Measurements from ENCODE around the gene PCGF3. TPM values are rescaled to one million over a fixed set of nuclear protein-coding genes. Genes with fewer than 3 reads are reported as not detected.
"Not testable (repeated sequence)": the region's sequence is repeated elsewhere in the genome, so short reads cannot be mapped to it uniquely, and the experiment has no call there.

PCGF3 gene
- polyA plus RNA-seq, 3 donors from 2014 or later, result 6.5 to 7.5 (median 6.6) TPM

DNA sequence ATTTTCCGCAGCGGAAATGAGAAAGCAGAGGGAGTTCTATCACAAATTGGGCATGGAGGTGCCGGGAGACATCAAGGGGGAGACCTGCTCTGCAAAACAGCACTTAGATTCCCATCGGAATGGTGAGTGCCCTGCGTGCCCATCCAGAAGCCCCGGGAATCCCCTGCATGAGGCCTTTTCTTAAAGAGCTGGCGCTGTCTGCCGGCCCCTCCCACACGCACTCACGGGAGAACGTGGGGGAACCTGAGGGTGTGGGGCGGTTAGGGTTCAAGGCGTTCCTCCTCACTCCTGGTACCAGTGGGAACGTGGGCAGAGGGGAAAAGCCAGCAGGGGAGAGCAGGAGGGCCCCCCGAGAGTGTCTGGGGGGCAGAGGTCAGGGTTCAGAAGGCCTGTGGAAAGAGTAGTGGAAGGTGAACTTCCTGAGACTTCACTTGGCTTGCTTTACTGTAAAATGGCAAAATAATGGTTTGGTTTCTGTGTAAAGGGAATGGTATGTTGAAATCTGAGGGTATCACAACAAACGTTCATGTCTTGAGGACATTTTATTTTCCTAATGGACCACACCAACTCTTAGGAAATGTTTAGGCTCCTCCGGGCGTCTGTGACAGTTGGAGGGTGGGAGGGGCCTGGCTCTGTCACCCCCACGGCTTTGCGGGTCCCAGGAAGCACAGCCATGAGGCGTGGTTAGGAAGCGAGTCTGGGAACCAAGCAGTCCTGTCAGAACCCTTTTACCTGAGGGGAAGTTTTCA, 38.0 kb downstream of the PCGF3 start:
- peaks cover 0 to 5% of the 10 kb centered on the region in 2 donors for H3K4me1 Mint-ChIP-seq
- H3K4me3 Mint-ChIP-seq, result no peak overlapping the region
- peaks cover 0 to 3% (median 1%) of the 10 kb centered on the region in 3 donors for H3K27me3 Mint-ChIP-seq (ENCODE audit: low read depth in 3 of 3)
- no peaks in the 10 kb centered on the region for H3K9me3 Mint-ChIP-seq
- H3K27ac Mint-ChIP-seq, result peak overlapping the region in 2 of 6 donors; percentile 32 to 64
- H3K36me3 Mint-ChIP-seq, result peaks cover 7 to 9% (median 9%) of the 10 kb centered on the region in 3 donors
- no peak for DNase-seq

DNA sequence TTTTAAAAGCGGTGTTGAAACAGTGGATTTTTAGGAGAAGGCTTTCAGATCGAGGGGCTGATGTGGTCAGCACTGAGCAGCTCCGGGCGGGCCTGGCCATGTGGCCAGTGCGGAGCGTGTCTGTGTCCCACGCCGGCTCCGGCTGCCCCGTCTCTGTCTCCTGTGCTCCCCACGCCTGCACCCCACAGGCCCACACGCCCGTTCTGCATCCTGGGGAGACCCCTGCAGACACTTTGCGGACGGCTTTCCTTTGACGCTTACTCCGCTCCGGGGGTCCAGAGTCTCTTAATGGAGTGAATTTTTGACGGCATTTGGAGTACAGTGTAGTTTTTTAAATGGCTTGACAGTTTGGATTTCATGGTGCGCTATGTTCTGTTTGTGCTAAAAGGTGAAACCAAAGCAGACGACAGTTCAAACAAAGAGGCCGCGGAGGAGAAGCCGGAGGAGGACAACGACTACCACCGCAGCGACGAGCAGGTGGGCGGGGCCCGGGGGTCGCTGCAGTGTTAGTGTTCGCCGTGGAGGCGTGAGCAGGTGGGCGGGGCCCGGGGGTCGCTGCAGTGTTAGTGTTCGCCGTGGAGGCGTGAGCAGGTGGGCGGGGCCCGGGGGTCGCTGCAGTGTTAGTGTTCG, 38.7 kb downstream of the PCGF3 start:
- DNase-seq, result no peak
- Mint-ChIP-seq H3K27ac (peak overlapping the region in 1 of 6 donors; percentile 64), H3K36me3 (peaks cover 7 to 11% (median 11%) of the 10 kb centered on the region in 3 donors), H3K27me3 (ENCODE audit: low read depth in 3 of 3) (peaks cover 0 to 3% (median 1%) of the 10 kb centered on the region in 3 donors), H3K9me3 (no peaks in the 10 kb centered on the region), H3K4me1 (peaks cover 0 to 5% of the 10 kb centered on the region in 2 donors), H3K4me3 (no peak overlapping the region)

DNA sequence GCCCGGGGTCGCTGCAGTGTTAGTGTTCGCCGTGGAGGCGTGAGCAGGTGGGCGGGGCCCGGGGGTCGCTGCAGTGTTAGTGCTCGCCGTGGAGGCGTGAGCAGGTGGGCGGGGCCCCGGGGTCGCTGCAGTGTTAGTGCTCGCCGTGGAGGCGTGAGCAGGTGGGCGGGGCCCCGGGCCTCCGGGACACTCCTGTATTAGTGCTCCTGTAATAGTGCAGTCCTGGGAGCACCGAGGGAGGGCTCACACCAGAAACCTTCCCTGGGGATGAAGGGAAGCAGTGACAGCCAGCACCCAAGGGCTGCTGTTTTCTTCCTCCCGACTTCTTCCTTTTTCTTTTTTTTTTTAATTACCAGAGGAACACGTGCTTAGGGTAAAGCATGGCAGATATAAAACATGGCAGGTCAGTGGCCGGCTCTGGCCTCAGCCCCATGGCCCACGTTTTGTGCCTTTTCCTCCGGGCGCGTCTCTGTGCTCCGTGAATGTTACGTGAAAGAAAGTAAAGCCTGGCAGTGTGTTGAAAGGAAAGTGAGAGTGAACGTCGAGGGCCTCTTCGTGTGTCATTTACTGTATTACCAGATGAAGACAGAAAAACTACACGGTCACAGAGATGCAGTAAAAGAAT, 42.0 kb downstream of the PCGF3 start:
- no peak overlapping the region for H3K4me3 Mint-ChIP-seq
- no peak for DNase-seq
- peaks cover 11 to 19% (median 13%) of the 10 kb centered on the region in 3 donors for H3K36me3 Mint-ChIP-seq
- H3K27ac Mint-ChIP-seq, result peak overlapping the region in 2 of 6 donors; percentile 56 to 66
- H3K27me3 Mint-ChIP-seq (ENCODE audit: low read depth in 3 of 3), result peaks cover 1 to 3% (median 3%) of the 10 kb centered on the region in 3 donors
- no peaks in the 10 kb centered on the region for H3K9me3 Mint-ChIP-seq
- peaks cover 0 to 7% of the 10 kb centered on the region in 2 donors for H3K4me1 Mint-ChIP-seq

DNA sequence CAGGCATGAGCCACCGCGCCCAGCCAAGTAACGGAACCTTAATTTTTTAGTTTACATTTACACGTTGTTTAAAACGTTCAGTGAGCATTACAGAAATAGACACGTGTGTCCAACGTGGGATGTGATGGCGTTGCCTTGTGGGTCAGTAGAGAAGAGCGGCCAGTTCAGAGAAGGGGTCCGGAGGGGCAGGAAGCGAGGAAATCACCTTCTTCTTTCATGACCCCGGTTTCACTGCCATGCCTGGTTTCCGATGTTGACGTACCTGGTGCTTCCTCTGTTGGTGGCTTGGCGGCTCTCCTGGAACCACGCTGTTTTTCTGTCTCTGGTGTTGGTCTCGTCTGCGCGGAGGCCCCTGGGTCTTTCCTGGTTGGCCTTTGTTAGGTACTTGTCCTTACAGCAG, 42.8 kb downstream of the PCGF3 start:
- Mint-ChIP-seq H3K9me3 (no peaks in the 10 kb centered on the region), H3K36me3 (peaks cover 8 to 19% (median 13%) of the 10 kb centered on the region in 3 donors), H3K27me3 (ENCODE audit: low read depth in 3 of 3) (peaks cover 1 to 3% (median 3%) of the 10 kb centered on the region in 3 donors), H3K4me1 (peaks cover 0 to 7% of the 10 kb centered on the region in 2 donors), H3K4me3 (no peak overlapping the region), H3K27ac (peak overlapping the region in 3 of 6 donors; percentile 23 to 49 (median 40))
- DNase-seq, result no peak

DNA sequence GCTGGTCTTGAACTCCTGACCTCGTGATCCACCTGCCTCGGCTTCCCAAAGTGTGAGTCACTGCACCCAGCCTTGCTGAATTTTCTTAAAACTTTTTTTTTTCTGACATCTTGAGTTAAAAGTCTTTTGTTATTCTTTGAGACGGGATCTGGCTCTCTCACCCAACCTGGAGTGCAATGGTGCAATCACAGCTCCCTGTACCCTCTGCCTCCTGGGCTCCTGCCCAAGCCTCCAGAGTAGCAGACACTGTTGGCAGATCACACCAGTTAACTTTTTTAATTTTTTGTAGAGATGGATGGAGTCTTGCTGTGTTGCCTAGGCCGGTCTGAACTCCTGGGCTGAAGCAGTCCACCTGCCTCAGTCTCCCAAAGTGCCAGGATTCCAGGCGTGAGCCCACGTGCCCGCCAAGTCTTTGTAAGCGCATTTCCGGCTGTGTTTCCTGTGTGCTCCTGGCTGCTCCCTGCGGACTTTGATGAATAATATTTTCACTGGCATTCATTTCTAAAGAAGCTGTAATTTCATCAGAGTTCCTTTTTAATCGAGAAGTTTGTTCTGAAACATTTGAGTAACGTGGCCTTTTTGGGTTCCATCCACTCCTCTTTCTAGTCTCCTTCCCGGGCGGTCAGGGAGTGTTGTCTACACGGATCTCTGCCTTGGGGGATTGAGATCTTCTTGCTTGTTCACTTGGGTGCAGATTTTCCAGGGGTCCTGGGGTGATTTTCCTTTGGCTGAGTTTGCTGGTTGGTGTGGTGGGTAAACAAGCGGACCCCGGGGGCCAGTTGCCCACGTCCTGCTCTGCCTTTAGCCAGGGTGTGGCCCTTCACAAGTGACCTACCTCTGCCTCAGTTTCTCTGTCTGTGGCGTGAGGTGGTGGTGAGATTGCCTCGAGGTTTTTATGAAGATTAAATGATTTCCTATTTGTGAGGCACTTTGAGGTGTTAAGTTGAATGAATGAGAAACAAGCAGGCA, 44.4 kb downstream of the PCGF3 start:
- Mint-ChIP-seq H3K4me3 (no peak overlapping the region), H3K27me3 (ENCODE audit: low read depth in 3 of 3) (peaks cover 0 to 5% (median 1%) of the 10 kb centered on the region in 3 donors), H3K36me3 (peaks cover 8 to 16% (median 10%) of the 10 kb centered on the region in 3 donors), H3K27ac (peak overlapping the region in 2 of 6 donors; percentile 20 to 62), H3K4me1 (peaks cover 6 to 9% of the 10 kb centered on the region in 2 donors), H3K9me3 (no peaks in the 10 kb centered on the region)
- DNase-seq, result no peak

DNA sequence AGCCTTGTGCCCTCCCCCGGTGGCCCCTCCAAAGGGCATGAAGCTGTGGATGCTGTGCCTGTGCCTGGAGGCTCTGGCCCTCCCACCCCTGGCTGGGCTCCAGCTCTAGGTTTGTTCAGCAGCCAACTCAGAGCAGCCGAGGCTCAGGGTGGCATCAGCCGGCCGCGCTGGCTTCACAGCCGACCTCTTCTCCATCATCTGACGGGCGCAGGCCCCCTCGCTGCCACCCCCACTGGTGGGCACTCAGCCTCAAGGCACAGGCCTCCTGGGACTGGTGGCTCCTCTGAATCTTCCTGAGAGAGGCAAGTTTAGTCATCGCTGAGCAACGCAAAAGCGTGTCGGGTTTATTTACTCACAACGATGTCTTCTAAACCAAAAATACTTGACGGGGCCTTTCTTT, 46.0 kb downstream of the PCGF3 start:
- H3K9me3 Mint-ChIP-seq, result no peaks in the 10 kb centered on the region
- no peak overlapping the region for H3K27ac Mint-ChIP-seq
- peaks cover 8 to 21% (median 16%) of the 10 kb centered on the region in 3 donors for H3K36me3 Mint-ChIP-seq
- no peak for DNase-seq
- H3K4me3 Mint-ChIP-seq, result no peak overlapping the region
- peaks cover 9 to 13% of the 10 kb centered on the region in 2 donors for H3K4me1 Mint-ChIP-seq
- H3K27me3 Mint-ChIP-seq (ENCODE audit: low read depth in 3 of 3), result peaks cover 0 to 5% (median 1%) of the 10 kb centered on the region in 3 donors

DNA sequence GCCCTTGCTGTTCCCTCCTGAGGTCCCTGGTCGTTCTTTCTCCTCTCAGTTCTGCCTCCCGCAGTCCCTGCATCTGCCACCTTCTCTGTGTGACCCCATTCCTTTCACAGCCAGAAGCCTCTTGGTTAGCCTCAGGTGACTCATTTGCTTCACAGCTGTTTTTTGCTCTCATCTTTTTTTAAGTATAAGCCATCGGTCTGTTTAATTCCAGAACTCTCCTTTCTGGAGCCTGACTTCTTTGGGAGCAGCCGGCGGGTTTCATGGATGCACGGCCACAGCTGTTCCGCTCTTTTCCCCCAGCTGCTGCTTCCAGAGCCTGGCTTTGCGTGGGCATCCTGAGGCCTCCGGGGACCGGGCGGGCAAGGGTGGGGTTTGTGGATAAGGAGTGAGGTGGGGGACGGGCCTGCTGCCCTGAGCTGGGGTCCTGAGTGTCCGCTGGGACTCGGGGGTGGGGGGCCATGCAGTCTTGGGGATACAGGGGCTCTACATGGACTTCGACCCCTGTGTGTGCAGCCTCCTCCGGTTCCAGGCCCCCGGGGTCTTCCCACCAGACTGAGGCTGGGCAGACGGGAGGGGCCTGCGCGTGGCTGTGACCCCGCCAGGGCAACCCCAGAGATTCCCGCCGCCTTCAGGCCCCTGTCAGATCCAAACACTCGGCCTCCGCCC, 46.7 kb downstream of the PCGF3 start:
- Mint-ChIP-seq H3K36me3 (peaks cover 8 to 21% (median 16%) of the 10 kb centered on the region in 3 donors), H3K27me3 (ENCODE audit: low read depth in 3 of 3) (peaks cover 0 to 5% (median 1%) of the 10 kb centered on the region in 3 donors), H3K27ac (no peak overlapping the region), H3K4me3 (no peak overlapping the region), H3K4me1 (peaks cover 9 to 13% of the 10 kb centered on the region in 2 donors), H3K9me3 (no peaks in the 10 kb centered on the region)
- DNase-seq, result no peak

DNA sequence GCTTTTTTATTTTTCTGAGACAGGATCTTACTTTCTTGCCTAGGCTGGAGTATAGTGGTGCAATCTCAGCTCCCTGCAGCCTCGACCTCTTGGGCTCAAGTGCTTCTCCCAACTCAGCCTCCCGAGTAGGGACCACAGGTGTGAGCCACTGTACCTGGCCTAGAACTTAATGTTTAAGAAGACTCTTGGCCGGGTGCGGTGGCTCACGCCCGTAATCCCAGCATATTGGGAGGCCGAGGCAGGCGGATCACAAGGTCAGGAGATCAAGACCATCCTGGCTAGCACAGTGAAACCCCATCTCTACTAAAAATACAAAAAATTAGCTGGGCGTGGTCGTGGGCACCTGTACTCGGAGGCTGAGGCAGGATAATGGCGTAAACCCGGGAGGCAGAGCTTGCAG, 47.6 kb downstream of the PCGF3 start:
- not testable (repeated sequence) for DNase-seq; H3K27ac Mint-ChIP-seq; H3K4me3 Mint-ChIP-seq; H3K27me3 Mint-ChIP-seq (ENCODE audit: low read depth in 3 of 3); H3K9me3 Mint-ChIP-seq
- Mint-ChIP-seq H3K36me3 (peaks cover 5 to 18% (median 12%) of the 10 kb centered on the region in 3 donors), H3K4me1 (peaks cover 9 to 13% of the 10 kb centered on the region in 2 donors)

DNA sequence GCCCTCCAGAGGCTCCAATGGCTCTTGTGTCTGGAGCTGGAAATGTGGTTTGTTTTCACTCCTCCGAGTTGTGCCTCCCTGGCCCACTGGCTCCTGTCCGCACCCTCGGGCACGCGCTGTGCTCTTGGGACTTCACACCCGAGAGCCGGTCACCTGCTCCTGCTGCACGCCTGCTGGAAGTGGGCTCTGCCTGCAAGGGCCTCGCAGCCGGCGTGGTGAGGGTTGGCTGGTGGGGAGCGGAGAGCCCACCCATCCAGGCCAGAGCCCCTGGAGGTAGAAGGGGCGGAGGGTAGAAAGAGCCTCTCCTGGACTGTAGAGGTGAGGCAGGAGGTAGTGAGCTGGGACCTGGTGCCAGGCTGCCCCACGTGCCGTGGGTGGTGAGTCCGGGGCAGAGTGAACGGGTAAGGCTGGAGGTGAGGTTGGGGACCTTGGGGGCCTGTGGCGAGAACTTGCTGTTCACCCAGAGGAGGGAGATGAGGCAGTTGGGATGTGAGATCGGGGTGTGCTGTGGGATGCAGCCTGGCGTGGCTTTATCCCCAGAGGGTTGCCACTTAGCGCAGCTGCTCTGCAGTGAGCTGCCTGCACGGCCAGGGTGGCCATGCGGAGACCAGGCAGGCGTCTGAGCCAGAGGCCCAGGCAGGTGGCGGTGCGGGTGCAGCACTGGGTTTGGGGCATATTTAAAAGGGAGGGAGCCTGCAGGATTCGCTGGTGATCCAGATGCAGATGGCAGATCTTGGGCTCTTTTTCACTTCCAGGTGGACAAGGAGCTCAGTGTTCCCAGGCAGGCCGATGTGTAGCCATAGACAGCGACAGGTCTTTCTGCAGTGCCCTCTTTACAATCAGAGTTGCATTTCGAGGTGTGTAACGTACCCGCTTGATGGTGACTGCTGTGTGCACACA, 48.8 kb downstream of the PCGF3 start:
- no peak overlapping the region for H3K4me3 Mint-ChIP-seq
- H3K27me3 Mint-ChIP-seq (ENCODE audit: low read depth in 3 of 3), result peaks cover 0 to 5% (median 0%) of the 10 kb centered on the region in 3 donors
- peak overlapping the region in 1 of 6 donors; percentile 30 for H3K27ac Mint-ChIP-seq
- no peaks in the 10 kb centered on the region for H3K9me3 Mint-ChIP-seq
- DNase-seq, result no peak
- H3K36me3 Mint-ChIP-seq, result peaks cover 0 to 15% (median 12%) of the 10 kb centered on the region in 3 donors
- peaks cover 9 to 13% of the 10 kb centered on the region in 2 donors for H3K4me1 Mint-ChIP-seq

DNA sequence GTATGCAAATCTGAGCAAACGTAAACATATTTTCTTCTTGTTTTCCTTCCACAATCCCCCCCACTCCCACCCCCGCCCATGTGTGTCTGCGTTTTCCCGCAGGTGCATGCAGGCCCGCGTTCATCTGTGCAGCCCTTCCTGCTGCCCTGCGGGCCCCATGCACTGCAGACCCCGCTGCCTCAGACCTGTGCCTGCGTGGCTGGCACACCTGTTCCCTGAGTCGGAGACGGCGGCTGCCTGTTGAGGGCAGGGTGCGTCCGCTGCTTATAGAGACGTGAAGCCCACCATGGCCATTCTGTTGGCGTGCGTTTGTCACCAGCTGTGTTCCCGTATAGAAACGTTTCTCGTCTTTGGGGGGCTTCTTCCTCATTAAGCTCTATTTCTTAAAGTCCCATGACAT, 51.5 kb downstream of the PCGF3 start:
- peaks cover 4 to 19% (median 6%) of the 10 kb centered on the region in 3 donors for H3K36me3 Mint-ChIP-seq
- no peaks in the 10 kb centered on the region for H3K9me3 Mint-ChIP-seq
- no peak for DNase-seq
- H3K4me1 Mint-ChIP-seq, result peaks cover 11 to 34% of the 10 kb centered on the region in 2 donors
- no peak overlapping the region for H3K4me3 Mint-ChIP-seq
- no peak overlapping the region for H3K27ac Mint-ChIP-seq
- H3K27me3 Mint-ChIP-seq (ENCODE audit: low read depth in 3 of 3), result peaks cover 0 to 2% (median 0%) of the 10 kb centered on the region in 3 donors

DNA sequence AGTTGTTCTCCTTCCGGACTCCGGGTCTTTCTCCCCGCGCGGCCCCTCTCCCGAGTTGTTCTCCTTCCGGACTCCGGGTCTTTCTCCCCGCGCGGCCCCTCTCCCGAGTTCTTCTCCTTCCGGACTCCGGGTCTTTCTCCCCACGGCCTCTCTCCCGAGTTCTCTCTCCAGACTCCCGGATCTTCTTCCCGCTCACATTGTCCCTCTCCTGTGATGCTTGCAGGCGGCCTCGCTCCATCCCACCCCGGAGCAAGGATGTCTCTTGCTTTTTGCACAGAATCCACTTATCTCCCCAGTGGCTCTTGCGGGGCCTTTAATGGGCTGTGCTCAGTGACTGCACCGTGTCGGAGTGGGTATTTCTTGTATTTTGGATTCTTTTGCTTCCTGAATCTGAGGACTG, 54.2 kb downstream of the PCGF3 start:
- Mint-ChIP-seq H3K36me3 (peaks cover 4 to 19% (median 8%) of the 10 kb centered on the region in 3 donors), H3K4me1 (peaks cover 16 to 50% of the 10 kb centered on the region in 2 donors)
- DNase-seq; H3K27ac Mint-ChIP-seq; H3K27me3 Mint-ChIP-seq (ENCODE audit: low read depth in 3 of 3); H3K4me3 Mint-ChIP-seq; H3K9me3 Mint-ChIP-seq: not testable (repeated sequence)

DNA sequence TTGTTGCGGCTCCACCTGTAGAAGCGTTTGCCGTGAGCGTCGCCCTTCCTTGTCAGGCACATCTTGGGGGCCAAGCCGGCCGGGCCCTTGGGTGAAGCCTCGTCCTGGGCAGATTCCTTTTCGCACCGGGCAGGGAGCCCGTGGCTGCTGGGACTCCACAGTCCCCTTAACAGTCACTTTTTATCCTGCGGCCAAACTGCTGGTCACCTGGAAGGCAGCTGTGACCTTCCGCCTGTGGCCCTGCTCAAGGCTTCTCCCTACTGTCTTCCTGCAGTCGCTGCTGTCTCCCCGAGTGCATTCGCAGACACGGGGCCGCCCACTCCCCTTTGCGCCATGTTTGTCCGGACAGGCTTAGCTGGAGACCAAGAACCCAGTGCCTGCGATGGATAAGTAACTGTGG, 55.0 kb downstream of the PCGF3 start:
- Mint-ChIP-seq H3K4me3 (no peak overlapping the region), H3K4me1 (peaks cover 17 to 44% of the 10 kb centered on the region in 2 donors), H3K27ac (peak overlapping the region in 3 of 6 donors; percentile 25 to 39 (median 28)), H3K36me3 (peaks cover 4 to 12% (median 4%) of the 10 kb centered on the region in 3 donors), H3K9me3 (no peaks in the 10 kb centered on the region), H3K27me3 (ENCODE audit: low read depth in 3 of 3) (peaks cover 0 to 5% (median 3%) of the 10 kb centered on the region in 3 donors)
- no peak for DNase-seq
